HG03521 (cell line): ENCODE measurements around the gene CES3.

Experiments
- ATAC-seq: cut with Tn5 transposase; IDR thresholded peaks from one replicate; pipeline ENCODE4 v1.9.1; 2021; ENCODE audit warnings: mild to moderate bottlenecking, moderate library complexity; ENCODE audit not compliant: unreplicated experiment

The CES3 gene, protein sequence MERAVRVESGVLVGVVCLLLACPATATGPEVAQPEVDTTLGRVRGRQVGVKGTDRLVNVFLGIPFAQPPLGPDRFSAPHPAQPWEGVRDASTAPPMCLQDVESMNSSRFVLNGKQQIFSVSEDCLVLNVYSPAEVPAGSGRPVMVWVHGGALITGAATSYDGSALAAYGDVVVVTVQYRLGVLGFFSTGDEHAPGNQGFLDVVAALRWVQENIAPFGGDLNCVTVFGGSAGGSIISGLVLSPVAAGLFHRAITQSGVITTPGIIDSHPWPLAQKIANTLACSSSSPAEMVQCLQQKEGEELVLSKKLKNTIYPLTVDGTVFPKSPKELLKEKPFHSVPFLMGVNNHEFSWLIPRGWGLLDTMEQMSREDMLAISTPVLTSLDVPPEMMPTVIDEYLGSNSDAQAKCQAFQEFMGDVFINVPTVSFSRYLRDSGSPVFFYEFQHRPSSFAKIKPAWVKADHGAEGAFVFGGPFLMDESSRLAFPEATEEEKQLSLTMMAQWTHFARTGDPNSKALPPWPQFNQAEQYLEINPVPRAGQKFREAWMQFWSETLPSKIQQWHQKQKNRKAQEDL

DNA sequence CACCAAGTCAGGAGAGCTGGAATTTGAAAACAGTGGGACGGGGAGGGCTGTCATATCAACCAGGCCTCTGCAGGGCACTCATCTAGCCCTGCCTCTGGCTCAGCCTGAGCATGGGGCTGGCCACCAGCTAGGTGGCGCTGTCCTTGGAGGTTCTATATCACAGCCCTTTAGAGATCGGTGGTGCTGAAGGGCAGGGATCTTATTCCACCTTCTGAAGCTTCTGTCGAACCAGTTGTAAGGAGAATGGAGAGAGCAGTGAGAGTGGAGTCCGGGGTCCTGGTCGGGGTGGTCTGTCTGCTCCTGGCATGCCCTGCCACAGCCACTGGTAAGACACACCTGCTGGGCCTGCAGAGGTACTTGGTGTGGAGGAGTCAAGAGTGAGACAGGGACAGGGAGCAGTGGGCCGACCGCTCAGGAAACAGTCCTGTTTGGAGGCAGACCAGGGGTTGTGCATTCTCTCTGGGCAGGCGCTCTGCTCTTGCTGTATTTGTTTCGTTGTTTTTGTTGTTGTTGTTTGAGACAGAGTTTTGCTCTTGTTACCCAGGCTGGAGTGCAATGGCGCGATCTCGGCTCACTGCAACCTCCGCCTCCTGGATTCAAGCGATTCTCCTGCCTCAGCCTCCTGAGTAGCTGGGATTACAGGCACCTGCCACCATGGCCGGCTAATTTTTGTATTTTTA is at the start of gene CES3:
CES3 (plus strand) TSS at position 202 of the 680 bp plus-strand sequence; CDS start at position 244, 42 bp downstream.
- peak; percentile 78 for ATAC-seq

DNA sequence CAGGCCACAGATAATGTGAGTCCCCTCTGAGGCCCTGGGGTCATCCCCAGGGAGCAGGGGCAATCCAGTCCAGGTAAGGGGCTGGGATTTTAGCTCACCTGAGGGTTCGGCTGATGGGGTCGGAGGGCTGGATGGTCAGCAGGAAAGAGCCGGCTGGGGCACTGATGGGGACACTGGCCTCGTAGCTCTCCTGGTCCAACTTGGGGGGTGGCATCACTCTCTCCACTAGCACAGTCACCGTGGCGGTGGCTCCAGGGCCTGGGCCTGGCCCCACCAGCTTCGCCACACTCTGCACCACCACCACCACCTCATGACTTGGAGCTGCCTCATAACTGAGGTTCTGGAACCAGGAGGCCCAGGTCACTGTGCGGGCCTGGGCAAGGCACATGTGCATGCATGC is 49.3 kb upstream of the CES3 start:
- no peak for ATAC-seq

DNA sequence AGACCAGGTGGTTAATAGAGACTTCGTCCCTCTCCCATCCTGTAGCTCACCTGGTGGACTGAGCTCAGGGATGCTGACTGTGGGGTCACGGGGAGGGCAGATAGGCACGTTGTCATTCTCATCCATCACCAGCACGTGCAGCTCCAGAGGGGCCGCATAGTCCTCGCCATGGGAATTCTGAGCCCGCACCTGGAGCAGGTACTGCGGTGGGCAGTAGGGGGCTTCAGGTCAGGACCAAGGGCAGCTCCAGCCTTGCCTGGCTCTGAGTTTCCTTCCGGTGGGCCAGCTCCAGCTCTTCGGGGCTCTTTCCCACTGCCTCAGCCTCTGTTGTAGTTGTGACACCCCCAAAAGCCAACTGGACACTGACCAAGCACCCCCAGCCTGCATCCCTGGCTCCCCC is 48.0 kb upstream of the CES3 start:
- no peak for ATAC-seq

DNA sequence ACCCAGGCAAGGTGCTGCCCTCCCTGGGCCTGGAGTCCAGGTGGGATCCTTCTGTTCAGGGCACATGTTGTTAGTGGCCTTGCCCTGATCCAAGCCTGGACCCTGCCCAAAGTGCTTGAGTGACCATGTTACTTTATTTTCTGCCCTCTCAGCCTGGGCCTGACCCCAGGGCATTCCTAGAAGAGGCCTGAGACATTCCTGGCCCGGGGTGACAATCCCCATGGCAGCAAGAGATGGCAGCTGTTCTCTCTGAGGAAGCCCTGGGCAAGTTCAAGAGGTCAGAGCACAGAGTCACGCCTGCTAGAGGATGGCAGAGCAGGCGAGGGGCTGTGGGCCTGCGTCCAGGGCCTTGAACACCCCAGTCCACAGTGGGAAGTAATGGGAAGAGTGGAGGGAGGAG is 47.4 kb upstream of the CES3 start:
- ATAC-seq = no peak

DNA sequence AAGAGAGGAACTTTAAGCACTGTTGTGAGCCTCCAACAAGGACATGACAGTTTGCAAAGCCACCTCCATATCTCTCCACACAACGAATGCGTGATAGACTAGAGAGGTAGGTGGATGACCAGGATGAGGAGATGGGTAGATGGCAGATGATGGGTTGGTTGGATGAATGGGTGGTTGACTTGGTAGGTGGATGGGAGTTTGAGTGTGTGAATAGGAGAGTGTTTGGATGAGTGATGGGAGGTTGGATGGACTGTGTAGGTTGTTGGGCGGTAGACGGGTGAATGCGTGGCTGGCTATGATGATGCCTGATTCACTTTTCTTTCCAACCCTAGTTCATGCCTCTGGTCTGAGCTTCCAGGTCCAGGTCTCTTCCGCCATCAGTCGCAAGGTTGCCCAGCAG is 46.5 kb upstream of the CES3 start:
- no peak for ATAC-seq

DNA sequence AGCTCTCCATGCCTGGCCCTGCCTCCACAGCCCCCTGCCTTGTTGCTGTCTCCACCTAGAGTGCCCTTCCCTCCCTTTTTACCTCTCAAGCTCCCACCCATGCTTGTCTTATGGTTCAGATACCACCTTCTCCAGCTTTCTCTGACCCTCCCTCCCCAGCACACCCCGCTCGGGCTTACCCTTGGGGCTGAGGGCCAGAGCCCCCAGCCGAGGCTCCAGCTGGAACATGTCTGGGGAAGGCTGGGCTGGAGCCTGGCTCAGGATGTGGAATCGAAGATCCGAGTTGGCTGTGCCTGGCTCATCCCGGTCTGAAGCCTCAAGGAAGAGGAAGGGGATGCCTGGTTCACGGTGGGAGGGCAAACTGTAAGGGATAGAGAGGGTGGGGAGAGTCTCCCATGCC is 46.0 kb upstream of the CES3 start:
- ATAC-seq = no peak

DNA sequence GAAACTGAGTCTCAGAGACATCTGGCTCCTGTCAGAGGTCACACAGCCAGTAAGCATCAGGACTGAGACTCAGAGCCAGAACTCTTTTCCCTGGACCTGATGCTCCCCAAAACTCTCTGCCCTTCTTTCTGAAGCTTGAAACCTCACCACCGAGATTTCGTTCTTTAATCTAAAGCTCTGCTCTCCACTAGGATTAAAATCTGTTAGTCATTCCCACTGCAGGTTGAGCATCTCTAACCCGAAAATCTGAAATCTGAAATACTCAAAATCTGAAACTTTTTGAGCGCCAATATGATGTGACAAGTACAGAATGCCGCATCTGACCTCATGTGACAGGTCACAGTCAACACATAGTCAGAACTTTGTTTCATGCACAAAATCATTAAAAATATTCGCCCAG is 44.5 kb upstream of the CES3 start:
- ATAC-seq = no peak

DNA sequence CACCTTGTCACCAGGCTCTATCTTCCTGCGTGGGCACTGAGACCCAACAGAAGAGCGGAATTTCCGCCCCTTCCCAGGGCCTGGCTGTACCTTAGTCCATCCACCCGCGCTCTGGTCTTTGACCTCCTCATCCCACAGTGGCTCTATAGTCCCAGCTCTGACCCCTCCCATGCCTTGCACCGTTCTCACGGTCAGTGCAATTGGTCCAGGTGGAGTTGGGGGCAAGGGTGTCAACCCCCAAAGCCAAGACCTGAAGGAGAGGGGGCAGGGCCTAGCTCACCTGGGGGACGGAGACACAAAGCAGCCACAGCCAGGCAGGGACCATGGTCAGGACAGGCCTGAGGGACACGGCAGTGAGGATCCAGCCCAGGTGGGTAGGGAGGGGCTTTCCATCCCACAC is 43.3 kb upstream of the CES3 start:
- ATAC-seq = no peak

DNA sequence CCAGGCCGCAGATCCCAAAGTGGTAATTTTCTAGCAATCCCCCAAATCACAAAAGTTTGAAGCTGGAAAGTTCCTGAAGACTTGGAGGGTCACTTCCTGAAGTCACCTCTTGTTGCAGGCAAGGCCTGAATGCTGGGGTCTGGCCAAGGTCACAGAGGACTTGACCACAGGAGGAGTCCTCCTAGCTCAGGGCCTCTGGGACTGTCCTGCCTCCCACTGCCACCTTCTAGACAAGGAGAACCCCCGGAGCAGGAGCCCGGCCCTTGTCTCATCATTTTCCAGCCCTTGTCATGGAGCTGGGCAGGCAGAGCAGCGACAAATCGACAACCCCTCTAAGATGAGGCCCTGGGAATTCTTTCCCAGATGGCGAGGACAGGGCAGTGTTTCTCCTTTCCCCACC is 42.7 kb upstream of the CES3 start:
- ATAC-seq = no peak

DNA sequence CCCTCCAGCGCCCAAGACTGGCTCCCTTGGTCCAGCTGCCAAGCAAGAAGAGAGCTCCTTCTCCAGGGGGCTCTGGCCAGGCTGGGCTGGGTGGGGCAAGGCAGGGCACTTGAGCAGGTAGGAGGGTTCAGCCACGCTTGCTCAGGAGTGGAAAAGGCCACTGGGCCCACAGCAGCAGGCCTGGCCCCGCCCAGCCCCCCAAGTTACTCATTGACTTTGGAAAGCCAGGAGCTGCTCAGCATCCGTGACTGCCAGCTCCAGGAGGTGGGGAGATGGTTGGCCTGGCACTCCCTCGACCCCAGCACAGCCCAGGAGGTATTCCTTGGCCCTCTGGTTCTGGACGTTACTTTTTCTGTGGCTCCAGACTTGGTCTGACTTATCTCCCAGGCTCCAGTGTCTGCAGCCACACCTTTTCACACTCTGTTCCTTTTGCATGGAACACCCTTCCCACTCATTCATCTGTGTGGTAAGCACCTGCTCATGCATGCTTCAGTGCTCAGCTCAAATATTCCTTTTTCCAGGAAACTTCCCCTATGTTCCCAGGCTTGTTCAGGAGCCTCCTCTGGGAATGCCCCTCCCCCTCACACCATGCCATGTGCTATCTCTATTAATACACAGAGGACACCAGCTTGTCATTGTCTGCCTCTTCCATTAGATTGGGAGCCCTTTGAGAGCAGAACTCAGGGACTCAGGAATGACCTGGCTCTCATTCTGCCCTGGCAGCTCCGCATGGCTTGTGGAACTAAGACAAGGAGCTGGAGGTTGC is 42.1 kb upstream of the CES3 start, which contains the start of gene CDH16:
CDH16 (minus strand) TSS at position 83 of the 766 bp plus-strand sequence. CDS start 820 bp downstream, outside the sequence.
- ATAC-seq = no peak

DNA sequence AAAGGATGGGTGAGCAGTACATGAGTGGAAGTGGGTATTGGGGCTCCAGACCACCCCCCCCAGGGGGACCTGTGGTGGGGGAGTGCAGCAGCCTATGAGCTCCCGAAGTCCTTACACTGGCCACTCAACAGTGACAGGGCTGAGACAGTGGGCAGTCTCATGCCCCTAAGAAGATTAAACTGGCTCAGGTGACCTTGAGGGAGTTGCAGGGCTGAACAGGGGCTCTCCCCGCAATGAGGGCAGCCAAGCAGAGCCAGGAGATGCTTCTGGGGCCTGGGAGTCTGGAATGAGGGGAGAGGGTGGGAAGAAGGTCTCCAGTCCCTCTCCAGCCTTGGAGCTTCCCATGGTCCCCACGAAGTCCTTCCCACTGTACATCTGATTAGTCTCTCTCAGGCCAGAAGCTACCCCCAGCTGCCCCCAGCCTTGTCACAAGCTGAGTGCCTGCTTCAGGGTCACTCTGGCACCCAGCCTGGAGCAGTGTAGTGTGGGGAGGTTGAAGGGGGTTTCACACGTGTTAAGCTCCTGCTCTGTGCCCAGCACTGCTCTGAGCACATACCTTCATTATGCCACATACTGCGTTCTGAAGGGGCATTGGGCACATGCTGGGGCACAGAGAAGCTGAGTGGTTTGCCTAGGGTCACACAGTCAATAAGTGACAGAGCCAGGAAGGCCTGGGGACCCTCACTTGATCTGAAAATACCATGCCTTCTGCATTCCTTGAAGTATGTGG is 41.3 kb upstream of the CES3 start:
- ATAC-seq = no peak

DNA sequence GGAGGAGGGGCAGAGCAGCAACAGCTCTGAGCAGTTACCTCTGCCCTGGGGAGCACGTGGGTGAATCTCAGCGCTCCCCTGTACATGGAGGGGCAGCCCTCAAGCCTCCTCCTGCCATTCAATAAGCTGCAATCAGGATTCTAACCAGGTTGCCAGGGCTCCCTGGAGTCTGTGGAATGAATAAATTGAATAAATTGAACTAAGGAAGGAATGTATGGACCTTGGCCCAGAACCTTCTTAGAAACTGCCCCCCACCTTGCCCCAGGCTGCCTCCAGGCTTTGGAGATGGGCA is 40.8 kb upstream of the CES3 start:
- no peak for ATAC-seq

DNA sequence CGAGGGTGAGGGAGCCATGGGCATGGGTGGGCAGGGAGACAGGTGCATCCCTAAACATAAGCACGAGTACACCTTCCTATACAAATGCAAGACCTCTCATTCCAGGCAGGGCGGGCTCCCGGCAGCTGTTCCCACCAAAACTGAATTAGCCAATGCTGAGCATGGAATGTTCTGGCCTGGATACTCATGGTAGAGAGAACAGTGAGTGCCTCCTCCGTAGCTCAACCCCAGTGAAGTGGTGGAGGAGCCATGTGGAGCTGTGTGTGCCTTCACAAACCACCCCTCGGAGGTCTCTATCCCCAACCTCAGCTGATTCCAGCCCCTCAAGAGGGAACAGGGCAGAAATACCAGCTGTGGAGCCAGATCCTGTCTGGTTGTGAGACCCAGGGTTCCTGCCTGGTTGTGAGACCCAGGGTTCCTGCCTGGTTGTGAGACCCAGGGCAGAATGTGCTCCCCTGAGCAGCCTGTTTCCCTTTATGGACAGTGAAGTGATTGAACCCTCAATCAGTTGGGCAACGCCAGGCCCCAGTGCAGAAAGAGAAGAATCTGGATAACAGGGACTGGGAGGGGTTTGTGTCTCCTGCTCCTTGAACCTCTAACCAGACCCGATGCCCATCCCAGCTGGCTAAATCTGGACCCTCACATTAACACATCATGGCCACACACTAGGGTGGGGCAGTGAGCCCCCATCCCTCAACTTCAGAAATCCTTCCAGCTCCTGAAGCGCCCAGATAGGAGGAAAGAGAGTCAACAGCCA is 40.0 kb upstream of the CES3 start:
- ATAC-seq = no peak

DNA sequence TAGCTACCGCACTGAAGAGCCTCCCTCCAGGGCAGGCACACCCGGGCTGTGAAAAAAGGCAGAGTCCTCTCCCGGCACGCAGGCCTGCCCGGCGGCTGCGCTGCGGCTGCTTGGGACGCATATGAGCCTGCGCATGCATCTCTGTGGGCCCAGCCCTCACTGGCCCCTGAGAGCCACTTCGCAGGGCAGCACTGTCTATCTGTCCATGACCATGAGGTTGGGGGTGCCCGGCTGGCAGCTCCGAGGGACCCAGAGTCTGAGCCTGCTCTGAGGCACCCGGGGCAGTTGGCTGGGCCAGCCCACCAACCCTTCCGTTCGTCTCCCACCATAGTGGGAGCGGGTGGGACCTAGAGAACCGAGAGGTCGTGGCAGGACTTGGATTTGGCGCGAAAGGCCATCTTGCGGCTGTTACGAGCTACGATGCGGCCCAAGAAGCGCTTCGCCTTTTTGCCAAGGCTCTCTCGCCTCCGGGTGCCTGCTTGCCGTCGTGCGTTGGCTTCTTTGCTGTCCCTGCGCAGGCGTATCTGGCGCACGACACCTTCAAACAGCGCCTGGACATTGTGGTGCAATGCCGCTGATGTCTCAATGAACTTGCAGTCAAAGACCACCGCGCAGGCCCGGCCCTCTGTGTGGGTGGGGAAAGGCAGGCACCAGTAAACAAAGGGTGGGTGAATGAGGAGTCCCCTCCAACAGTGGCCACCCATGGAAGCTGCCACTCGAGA is 39.2 kb upstream of the CES3 start:
- ATAC-seq = no peak

DNA sequence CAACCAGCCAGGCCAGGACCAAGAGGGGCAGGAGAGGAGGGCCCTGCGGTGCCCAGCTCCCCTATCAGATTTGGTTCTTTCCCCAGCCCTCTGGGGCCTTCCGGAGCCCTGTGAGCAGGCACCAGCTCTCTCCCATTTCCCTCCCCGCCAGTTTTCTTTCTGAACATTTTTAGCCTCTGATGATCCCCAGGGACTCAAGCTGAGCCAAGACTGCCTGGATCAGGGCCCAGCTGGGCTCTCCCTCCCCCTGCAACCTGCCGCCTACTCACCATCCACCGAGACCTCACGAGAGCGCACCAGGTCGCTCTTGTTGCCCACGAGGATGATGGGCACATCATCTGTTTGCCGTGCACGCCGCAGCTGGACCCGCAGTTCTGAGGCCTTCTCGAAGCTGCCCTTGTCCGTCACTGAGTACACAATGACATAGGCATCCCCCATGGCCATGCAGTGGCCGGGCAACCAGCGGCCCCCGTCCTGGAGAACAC is 37.8 kb upstream of the CES3 start:
- ATAC-seq = no peak

DNA sequence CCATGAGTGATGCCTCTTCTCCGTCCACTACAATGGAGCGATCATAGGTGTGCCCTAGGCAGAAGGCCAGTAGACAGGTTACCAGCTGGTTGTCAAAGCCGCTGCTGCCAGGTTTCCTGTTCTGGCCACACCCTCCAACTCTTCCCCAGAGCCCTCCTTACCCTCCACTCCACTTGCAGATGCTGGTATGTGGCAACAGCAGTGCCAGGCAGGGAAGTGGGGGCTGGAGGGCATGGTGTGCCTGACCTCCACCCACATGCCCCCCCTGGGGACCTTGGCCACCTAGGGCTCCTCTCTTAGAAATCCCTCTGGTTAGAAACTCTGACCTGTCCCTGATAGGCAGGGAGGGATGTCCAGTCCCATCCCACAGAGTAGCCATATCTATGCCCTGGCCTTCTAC is 37.2 kb upstream of the CES3 start:
- ATAC-seq = no peak

DNA sequence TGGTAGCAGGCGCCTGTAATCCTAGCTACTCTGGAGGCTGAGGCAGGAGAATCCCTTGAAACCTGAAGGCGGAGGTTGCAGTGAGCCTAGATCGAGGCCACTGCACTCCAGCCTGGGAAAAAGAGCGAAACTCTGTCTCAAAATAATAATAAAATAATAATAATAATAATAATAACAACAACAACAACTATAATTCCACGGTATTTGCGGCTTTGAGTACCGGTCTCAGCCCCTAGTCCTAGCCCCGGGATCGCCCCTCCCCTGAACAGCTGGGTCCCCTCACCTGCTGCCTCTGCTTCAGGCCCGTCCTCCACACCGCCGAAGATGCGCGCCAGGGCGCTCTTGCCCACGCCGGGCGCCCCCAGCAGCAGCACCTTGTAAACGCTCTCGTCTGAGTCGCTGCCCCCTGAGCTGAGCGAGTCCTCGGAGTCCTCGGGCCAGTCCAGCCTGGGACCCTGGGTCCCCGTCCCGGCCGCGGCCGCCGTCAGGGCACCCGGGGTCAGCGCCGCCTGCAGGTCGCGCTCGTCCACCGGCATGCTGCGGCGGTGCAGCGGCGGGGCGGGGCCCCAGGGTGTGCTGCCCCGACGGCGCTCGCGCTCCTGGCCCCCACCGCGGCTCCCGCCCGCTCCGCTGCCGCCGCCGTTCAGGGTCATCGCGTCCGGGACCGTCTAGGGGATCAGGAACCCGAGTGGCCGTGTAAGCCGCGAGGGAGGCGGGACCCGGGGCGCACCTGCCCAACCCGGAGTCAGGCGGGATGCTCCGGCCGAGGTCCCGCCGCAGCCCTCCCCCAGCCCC is 36.3 kb upstream of the CES3 start:
- no peak for ATAC-seq

DNA sequence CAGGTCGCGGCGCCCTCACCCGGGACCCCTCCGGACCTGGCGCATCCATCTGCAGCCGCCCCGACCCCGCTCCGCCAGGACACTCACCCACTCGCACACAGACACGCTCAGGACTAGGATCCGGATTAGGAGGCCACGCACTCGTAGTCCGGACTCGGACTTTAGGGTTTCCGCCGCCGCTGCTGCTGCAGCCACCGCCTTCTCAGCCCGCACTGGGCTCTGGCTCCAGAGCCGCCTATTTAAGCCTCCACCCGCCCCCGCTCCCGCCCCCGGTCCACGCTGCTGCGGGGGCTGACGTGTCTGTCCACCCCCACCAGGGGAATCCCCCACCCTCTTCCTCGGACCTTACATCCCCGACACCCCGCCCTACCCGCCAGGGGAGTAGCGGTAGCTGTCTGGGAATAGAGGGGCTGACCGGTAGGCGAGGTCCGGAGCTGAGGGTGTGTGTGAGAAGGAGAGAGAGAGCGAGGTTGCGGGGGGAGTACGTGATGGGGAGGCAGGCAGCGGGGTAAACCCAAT is 35.7 kb upstream of the CES3 start, which contains the start of gene RRAD:
RRAD (minus strand) TSS at position 214 of the 519 bp plus-strand sequence. CDS start 356 bp downstream, outside the sequence.
- no peak for ATAC-seq
